C4-2B (cell line): ENCODE data around the gene HAAO.

Source experiments
- H3K27ac ChIP-seq: fragments of 450-650 bp; 2 replicates; pipeline ENCODE4 v1.5.1; 2017
- CTCF ChIP-seq: fragments of 450-650 bp; conservative IDR thresholded peaks from 2 replicates; pipeline ENCODE4 v1.5.1; 2017; ENCODE audit warnings: mild to moderate bottlenecking
- ZFX ChIP-seq: fragments of 450-650 bp; IDR thresholded peaks from 2 replicates; pipeline ENCODE4 v1.6.1; 2017

The HAAO gene

GRCh38 chr2:42824454-42824807 lies 32.0 kb upstream of the HAAO start:
- H3K27ac ChIP-seq, result no peak overlapping the region
- TF ChIP-seq CTCF (no peak), ZFX (no peak)

- TF ChIP-seq CTCF, result no peak
- TF ChIP-seq ZFX, result no peak
- peak overlapping the region; percentile 33 for H3K27ac ChIP-seq
Measured at GRCh38 chr2:42823744-42824453, 31.5 kb upstream of the HAAO start.

GRCh38 chr2:42819160-42819559 lies 26.8 kb upstream of the HAAO start:
- TF ChIP-seq ZFX (no peak), CTCF (no peak)
- no peak overlapping the region for H3K27ac ChIP-seq

GRCh38 chr2:42815726-42816125 lies 23.3 kb upstream of the HAAO start:
- no peak overlapping the region for H3K27ac ChIP-seq
- TF ChIP-seq ZFX (no peak), CTCF (no peak)

DNA sequence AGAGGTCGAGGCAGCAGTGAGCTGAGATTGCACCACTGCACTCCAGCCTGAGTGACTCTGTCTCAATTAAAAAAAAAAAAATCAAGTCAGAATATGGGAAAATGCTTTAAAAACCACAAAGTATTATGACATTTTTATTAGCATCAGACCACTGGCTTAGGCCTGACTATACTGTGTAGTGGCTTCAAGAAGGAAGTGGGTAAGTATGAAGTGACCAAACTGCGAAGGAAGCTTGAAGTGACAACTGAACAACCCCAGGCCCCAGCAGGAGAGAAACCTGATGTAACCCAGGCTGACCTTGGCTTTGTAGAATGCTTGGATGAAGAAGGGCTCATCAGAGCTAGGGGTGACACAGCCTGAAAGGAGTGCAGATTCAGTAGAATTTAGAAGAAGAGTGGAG lies 21.4 kb upstream of the HAAO start:
- no peak for TF ChIP-seq CTCF
- TF ChIP-seq ZFX, result no peak

GRCh38 chr2:42812899-42813479 lies 20.6 kb upstream of the HAAO start:
- H3K27ac ChIP-seq, result no peak overlapping the region
- TF ChIP-seq ZFX, result no peak
- TF ChIP-seq CTCF, result peak; percentile 44

More for the DNA sequence above, 21.4 kb upstream of the HAAO start:
- no peak overlapping the region for H3K27ac ChIP-seq

DNA sequence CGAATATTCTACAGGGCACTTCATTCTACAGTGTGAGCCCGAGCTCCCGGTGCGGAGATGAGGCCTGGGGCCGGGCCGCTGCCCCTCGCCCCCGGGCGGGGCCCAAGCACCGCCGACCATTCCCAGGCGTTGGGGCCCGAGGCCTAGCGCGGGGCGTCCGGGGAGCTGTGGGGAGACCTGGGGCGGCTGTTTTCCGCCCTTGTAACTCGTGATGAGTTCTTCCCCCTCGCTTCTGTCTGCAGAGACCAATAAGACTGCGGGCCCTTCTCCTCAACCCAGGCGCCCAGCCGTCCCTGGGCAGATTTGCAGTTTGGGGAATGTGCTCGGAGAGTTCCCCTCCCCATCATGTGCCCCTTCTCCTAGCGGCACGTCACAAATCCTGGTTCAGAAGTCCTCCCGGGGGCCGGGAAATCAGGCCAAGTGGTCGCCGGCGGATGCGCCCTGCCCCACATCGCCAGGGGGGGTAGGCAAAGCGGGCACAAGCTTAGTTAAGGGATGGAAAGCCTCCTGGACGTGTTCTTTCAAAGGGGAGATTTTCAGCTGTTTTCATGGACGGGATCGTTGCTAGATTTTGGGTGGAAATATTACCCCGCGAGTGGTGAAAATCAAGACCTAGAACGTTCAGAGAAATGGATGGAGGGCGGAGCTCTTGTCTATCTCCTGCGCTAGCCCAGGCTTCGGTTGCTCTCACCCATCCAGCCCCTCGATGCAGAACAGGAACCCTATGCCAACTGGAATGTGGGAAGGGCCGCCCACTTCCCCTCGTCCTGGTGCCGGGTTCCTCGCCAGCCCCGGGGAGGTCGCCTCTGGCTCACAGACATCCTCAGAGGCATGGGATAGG lies 18.8 kb upstream of the HAAO start:
- no peak for TF ChIP-seq ZFX
- TF ChIP-seq CTCF, result no peak
- no peak overlapping the region; the same call in 1 of the 2 replicates for H3K27ac ChIP-seq
